ENCODE results near the gene SPRTN.

DNA sequence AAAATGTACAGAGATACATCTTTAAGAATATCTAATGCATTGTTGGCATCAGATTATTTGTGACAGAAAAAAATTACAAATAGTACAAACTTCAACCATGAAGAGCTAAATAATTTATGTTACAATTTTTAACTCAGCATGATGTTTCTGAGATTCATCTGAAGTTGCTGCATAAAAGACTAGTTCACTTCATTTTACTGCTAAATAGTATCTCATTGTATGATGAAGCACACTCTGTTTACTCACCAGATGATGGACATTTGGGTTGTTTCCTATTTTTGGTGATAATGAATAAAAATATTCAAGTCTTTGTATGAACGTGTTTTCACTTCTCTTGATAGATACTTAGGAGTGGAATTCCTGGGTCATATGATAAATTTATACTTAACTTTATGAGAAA lies 63.4 kb downstream of the SPRTN start:
- no peak for TF ChIP-seq POLR2A (IDR thresholded peaks at IDR 0.05)
- TF ChIP-seq, protein P1, sequence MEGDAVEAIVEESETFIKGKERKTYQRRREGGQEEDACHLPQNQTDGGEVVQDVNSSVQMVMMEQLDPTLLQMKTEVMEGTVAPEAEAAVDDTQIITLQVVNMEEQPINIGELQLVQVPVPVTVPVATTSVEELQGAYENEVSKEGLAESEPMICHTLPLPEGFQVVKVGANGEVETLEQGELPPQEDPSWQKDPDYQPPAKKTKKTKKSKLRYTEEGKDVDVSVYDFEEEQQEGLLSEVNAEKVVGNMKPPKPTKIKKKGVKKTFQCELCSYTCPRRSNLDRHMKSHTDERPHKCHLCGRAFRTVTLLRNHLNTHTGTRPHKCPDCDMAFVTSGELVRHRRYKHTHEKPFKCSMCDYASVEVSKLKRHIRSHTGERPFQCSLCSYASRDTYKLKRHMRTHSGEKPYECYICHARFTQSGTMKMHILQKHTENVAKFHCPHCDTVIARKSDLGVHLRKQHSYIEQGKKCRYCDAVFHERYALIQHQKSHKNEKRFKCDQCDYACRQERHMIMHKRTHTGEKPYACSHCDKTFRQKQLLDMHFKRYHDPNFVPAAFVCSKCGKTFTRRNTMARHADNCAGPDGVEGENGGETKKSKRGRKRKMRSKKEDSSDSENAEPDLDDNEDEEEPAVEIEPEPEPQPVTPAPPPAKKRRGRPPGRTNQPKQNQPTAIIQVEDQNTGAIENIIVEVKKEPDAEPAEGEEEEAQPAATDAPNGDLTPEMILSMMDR (IDR thresholded peaks at IDR 0.05 in 8 of 11, conservative IDR thresholded peaks at IDR 0.05 in 3 of 11): no peak
